Mucosa of gallbladder (tissue), 1 donor: ENCODE measurements around the gene PPP1R3C. TPM values are rescaled to one million over a fixed set of nuclear protein-coding genes. Genes with fewer than 3 reads are reported as not detected.

Experiments
- DNase-seq: peaks from one replicate; pipeline ENCODE4 v3.0.0-alpha.2; 2020; ENCODE audit warnings: low spot score
- total RNA-seq: library from RNA; stranded (reverse); gene quantifications from one replicate; pipeline ENCODE4 v1.2.1, GENCODE V29; 2021
- donor health status: DM: no; HTN: no; CAD: no.

The PPP1R3C gene
- total RNA-seq, 1 donor from 2014 or later = 47.6 TPM

DNA sequence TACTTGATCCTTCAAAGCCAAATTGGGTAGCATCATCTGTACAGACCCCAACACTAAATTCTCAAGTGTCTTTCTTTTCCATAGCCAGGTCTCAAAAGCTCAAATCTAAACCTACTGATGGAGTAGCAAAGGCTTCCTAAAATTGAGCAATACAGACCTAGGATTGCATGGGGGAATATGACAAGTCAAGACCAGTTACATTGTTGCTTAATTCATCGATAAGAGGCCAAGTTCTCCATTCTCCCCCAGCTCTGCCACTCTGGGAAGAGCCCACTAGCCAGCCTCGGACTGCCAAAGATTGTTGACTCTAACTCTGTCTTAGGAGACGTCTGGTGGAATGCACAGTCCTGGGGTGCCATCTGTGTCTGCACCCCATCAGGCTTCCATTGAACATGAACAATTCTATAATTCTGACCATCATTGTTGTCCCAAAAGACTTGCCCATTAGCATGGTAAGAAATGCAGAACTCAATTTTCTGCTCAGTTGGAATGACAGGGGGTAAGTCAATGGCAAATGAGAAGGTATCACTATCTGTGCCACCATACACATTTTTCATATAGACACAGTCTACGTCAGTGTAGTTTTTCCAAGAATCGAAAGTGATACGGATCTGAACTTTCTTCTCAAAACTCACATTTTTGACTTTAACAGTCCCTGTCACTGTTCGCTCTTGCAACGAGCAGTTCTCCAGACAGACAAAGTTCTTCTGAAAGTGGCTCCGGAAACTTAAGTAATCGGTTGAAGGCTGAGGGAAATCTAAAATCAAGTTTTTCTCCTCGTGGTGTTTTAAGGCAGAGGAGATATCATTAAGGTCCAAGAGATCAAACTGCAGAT, 2.9 kb downstream of the PPP1R3C start:
- DNase-seq = no peak

DNA sequence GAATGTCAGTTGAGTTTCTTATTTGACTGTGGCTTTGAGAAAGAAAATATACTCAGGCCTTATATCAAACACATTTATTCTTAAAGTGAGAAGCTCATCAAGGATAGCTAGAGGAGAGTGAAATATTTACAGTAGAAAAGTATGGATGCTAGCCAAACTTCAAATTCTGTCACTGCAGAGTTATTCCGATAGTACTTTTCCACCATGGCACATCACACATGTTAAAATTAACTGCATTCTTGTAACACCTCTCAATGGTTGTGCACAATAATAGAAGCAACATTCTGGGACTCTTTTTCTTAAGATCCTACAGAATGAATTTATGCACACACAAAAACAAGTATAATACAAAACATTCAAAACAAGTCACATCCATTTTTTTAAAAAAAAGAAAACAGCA, 4.5 kb downstream of the PPP1R3C start:
- no peak for DNase-seq

DNA sequence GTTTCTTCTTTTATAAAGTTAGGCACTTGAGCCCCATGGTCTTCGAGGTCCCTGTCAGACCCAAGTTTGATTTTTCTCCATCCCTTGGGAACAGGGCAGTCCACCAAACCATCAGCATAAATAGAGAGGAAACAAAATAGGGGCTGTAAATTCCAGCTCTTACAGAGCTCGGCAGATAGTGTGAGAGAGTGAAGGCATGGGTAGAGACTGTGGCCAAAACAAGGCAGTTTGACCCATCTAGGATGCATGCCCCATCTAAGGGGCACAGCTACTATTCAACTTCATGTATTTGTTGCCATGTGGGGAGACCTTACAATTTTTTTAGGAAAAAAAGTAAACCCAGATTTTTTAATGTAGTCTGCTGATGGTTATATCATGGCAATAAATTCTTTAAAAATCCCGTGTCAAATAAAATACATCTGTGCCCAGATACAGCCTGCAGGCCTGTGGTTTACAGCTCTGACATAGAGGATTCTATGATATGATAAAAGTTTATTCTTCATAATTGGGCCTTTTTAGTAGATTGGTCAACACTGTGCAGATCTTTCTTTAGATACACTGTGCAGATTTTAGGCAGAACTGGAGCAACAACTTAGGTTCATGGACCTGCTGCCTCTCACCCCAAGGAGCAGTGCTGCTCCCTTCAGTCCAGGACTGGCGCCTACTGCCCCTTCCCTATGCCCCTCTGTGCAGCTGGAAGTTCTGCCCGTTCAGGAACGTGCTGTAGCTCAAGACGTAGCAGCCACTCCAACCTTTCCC, 5.3 kb downstream of the PPP1R3C start:
- no peak for DNase-seq

DNA sequence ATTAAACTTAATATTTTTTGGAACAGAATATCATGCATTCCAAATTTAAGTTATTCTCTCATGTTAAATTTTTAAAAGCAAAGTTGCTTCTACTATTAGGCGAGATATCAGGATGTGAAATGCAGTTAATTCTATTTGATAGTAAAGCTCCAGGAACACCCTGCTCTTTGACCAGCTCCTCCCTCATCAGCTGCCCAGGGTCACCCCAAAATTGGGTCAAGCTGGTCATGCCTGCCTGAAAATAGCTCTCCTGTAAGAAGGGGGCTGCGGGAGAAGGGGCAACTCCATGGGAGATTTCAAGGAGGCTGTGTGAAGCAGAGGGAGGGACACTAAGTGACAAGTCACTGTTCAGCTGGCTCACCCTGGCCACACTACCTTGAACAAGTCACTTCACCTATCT, 5.9 kb downstream of the PPP1R3C start:
- DNase-seq = no peak

DNA sequence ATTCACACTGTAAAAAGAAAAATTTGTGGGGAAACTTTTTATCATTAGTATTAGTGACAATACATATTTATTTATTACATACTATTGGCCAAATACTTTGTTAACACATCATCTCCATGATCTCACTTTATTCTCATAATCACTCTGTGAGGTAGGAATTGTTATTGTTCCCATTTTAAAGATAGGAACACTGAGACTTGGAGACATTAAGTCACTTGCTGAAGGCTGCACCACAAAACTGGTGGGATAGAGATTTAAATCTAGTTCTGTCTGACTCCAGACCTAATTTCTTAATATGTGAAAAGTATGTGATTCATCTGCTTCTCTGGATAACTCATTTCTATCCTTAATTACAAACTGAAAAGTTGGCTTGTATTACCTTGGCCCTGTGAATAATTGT, 8.2 kb downstream of the PPP1R3C start:
- DNase-seq = no peak

DNA sequence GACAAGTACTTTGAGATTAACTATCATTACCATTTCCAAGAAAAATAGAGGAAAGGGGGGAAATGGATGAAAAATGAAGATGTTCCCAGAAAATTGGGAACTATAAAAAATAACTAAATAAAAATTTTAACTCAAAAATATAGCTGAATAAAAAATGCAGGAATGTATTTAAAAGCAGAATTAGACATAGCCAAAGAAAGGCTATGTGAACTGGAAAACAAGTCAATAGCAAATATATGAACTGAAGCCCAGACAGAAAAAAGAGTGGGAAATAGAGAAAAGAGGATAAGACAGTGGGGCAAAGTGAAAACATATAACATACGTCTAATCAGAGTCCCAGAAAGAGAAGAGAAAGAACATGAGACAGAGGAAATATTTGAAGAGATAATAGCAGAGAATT, 10.3 kb downstream of the PPP1R3C start:
- no peak for DNase-seq

DNA sequence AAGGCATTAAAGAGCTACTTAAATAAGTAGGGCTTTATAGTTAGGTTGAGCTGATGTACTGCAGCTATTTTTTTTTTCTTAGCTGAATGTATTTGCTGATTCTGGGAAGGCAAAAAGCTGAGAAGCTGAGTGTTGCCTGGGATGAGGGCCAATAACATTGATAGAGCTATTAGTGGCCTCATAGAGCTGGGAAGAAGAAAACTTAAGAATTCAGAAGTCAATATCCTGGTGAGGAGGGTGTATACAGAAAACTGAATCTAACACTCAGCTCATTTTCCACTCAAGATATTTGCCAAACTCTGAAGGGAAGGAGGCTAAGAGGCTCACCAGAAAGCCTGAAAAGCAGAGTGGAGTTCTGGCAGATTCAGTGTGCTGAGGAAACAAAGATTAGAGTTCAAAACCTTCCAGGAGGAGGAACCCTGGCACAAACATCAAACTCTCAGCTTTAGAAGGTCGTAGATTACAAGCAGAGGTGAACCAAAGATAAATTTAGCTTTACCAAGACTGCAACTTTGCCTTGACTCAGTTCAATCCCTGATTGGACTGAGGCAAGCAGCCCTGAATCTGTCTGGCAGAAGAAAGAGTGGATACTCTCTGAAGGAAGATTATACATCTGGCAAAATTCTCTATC, 11.3 kb downstream of the PPP1R3C start:
- no peak for DNase-seq

DNA sequence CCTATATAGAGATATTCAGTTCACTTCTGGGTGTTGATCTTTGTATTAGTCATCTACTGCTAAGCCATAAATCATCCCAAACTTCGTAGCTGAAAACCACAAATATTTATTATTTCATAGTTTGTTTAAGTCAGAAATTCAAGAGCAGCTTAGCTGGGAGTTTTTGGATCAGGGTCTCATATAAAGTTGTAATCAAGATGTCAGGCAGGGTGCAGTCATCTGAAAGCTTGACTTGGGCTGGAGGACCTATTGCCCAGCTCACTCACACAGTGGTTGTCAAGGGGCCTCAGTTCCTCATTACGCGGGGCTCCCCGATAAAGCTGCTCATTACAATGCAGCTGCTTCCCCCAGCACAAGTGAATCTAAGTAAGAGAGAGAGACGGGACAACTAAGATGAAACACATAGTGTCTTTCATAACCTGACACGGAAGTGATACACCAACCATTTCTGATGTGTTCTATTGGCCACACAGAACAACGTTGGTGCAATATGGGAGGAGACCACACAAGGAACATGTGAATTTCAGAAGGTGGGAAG, 15.7 kb downstream of the PPP1R3C start:
- DNase-seq = no peak

DNA sequence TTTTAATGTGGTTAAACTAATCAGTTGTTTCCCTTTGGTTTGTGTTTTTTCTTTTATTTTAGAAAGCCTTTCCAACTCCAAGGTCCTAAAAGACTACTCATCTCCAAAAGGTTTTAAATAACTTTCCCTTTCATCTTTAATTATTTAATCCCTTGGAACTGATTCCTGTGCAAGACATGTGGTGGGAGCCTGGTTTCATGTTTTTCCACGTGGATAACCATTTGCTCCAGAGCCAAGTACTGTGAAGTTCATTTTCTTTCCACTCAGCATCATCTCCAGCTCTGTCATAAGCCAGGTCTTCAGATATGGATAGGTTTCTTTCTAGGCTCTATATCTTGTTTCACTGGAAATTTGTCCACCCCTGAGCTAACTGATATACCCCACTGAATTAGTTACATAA, 16.7 kb downstream of the PPP1R3C start:
- DNase-seq = no peak

DNA sequence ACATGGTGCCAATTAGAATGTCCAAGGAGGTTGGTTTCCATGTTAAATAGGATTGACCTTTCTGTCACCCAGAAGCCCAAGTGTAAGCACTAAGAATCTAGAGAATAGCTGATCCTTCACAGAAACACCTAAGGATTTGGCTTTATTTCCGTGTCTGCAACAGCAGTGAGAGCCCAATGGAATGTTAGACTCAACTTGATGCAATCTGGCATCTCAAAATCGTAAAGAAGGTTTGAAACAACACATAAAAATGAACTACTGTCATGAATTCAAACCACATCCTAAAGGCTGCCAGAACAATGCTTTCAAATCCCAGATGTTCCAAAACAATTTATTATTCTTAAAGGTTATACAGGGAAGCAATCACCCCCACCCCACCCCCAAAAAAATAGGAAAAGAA, 18.6 kb downstream of the PPP1R3C start:
- no peak for DNase-seq

DNA sequence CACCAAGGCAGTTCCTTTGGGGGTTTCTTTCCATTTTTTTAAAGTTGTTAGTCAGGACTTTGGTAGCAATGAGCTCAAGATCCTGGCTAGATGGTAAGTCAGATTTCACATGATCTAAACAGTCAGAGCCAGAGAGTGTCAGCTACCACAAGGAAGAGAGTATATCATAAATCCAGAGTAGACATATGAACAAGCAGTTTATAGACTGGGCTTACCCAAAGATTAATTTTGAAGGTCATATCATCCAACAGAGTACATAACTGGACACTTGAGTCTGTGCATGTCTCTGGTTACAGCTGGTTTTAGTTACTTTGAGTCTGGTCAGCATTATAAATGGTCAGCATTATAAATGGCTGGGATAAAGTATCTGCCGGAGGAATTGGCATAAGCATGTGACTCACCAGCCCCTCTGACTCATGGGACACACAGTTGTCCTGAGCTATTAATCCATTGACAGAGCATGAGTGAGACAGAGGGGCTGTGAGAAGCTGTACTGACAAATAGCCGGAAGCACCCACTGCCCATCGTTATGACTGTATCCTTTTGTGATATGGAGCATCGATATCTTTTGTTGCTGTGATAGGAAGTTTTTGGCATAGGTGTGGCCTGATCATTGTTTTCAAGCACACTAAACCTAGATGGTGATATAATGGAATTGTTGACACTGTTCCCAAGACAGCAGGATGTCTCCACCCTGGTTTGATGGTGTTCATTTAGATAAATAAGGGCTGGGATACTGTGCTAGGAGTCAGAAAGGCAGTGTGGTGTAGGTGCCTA, 19.3 kb downstream of the PPP1R3C start:
- DNase-seq = no peak

DNA sequence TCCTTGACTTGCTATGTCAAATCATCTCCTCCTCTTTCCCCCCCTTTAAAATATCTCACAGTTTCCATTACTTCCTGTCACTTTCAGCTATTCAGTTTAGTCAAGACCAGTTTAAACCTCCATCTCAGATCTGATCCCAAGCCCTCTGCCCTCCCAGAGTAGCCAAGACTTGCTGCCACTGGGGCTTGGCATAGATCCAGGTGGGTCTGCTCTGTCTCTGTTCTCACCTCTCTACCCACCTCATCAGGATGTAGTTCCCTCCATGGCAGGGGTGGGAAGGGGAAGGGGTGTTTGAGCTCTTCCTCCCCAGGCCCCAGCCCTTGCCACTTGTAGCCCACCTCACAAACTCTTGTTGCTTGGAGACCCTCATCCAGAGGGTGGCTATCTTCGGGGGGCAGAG, 22.0 kb downstream of the PPP1R3C start:
- DNase-seq = no peak

DNA sequence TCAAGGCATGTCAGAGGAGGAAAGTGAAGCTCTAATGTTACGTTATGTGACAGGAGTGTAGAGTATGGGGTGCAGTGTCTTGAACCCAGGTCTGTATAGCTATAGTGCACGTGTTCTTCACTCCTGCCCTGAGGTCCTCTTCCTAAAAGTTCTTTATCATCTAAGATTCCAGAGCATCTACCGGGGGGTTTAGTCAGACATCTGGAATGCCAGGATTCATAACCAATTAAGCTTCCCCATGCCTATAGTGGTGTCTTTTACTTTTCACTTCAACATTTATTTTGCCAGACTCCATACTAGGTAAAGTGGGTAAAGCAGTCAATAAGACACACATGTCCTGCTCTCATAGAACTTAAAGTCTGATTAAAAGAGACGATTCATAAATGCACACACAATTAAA, 22.4 kb downstream of the PPP1R3C start:
- DNase-seq = no peak

DNA sequence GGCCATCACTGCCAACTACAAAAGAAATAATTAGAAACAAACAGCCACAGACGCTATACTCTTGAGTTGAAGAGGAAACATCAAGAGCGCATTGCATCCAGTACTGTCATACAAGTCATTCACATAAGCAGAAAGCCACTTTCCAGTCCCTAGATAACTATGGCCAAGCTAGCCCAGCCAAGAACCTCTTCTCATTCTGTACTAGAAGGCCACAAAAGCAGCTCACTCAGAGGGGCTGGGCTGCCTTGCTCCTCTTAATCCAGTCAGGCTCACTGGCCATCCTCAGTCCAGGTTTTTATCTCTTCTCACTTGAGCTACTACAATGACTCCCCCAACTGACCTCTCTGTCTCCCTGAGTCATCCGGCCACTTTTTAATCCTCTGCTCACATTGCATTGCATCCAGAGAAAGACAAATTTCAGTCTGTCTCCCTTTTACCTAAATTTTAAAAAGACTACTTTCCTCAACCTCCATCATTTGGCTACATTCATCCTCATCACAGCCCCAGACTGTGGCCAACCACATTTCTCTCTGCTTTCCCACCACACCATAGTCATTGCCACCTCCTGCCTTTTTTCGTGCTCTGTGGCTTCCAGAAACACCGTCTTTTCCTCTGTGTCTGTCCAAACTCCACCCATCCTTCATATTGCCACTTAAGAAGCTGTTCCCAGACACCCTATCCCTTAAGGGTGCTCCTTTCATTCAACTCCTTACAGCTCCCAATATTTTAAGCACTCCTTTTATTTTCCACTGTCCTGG, 25.0 kb downstream of the PPP1R3C start:
- DNase-seq = no peak

DNA sequence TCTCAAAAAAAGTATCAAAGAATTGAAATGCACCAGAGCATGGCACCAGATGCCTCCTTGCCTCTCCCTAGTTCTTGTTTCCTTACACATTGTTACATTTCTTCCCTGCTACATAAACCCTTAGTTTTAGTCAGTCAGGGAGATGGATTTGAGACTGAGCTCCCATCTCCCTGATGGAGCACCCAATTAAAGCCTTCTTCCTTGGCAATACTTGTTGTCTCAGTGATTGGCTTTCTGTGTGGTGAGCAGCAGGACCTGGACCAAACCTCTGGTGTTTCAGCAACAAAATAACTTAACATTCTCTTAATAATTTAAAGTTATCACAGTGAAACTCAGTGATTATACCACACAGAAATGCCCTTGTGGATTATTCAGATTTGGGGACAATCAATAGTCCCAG, 26.9 kb downstream of the PPP1R3C start:
- DNase-seq = no peak

DNA sequence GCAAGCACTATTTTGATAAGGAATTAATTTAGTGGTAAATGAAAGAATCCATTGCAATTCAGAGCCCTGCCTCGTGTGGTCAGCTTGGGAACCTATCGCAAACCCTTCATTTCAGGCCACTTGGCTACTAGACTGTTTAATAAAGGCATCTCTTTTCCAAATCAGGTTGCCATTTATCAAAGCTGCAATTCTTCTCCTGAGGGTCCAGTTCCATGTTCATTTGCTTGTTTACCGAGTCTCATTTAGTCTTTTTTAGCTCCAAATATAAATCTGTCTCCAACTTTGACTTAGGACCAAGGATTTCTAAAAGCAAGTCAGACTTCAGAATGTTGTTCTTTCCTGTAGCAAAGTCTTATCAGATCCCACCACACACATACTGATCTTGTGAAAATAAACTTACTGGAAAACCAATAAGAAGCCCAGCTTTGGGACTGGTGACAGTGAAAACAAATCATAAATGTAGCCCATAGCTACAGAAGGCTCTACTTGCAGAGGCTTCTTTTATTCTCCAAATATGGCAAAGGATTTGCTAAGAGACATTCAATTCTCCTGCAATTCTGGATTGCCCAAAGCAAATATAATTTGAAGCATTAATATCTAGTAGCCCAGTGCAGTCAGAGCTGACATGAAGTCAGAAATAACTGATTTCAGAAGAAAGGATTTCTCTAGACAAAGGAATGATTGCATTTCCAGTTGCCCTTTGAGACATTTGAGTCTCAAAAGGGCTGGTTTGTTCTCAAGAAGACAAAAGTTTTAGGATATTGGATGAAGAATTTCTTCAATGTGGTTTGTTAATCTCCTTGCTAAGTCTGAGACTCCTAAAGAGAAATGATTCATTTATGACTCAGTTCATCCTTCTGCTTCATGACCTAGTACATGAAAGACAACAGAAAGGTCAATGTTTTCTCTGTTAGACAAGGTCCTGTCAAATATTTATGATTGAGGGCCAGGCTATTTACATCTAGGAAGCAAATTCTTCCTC, 28.0 kb downstream of the PPP1R3C start:
- DNase-seq = no peak

DNA sequence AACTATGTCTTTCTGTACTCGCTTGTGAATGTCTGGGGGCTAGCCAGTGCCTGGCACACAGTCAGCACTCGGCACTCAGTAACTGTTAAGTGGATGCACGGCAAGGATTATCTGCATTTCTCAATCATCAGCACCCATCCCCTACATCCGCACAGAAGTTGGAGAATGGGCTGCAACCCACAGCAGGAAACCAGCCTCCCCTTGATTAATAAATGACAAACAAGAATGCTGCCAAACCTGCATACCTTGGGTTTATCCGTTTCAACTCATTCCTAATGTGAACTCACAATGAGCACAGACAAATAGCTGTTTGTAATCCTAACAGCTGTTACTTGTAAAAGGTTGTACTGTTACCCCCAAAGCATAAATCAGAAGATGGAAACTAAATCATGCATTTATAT, 28.9 kb downstream of the PPP1R3C start:
- DNase-seq = peak; percentile 58

DNA sequence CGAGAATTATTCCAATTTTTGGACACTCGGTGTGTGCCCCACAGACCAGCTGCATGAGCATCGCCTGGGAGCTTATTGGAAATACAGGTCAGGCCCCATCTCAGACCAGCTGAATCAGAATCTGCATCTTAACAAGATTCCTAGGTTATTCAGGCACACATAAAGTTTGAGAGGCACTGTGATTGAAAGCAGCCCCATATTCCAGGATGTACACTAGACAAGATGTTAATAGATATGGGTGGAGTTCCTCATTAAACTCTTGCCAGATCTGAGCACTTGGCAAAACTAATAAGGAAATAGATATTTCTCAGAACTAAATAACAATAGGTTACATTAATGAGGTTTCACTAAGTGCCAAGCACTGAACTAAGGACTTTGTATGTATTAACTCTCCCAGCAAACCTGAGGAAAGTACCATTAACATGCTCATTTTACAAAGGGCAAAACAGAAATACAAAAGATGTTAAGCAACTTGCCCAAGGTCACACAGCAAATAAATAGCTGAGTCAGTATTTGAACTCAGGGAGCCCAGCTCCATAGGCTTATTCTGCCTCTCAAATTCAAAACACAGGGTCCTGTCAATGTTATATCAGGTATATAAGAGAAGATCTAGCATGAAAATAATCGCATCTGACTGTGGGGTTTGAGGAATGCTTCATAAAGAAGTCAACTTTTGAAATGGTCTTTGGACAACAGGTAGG, 29.9 kb downstream of the PPP1R3C start:
- DNase-seq = no peak

DNA sequence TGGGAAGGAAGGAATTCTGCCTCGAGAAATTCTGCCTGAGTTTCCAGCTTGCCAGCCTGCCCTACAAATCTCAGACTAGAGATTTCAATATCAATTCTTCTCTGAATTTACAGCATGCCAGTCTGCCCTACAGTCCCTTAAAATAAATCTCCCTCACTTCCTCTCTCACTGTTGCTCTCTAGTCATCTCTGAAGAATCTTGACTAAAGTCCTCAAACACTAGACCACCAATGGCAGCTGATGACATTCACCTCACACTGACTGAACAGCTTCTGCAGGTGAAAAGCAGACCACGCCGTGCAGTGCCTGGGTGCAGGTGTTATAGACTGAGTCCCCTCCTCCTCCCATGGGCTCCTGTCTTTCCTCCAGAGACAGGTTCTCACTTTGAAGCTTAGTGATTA, 30.4 kb downstream of the PPP1R3C start:
- no peak for DNase-seq
